ENCODE results near the gene MAN2C1.
"Not testable (repeated sequence)": the region's sequence is repeated elsewhere in the genome, so short reads cannot be mapped to it uniquely, and the experiment has no call there.

The MAN2C1 gene

GRCh38 chr15:75347222-75348033, 21.0 kb downstream of the MAN2C1 start:
- no peak for TF ChIP-seq CTCF (IDR thresholded peaks at IDR 0.05; ENCODE audit: low read depth, low read length, missing control alignments)
- no peak for DNase-seq (ENCODE audit: low read depth)
- H3K4me3 ChIP-seq (ENCODE audit: low read depth, low read length): peak overlapping the region; percentile 51

GRCh38 chr15:75346796-75347221, 21.6 kb downstream of the MAN2C1 start, which contains the start of gene NEIL1:
TSS of gene NEIL1 (plus strand) at chr15:75347039. CDS start at chr15:75348906, 1,867 bp downstream.
- no peak for TF ChIP-seq CTCF (IDR thresholded peaks at IDR 0.05; ENCODE audit: low read depth, low read length, missing control alignments)
- H3K4me3 ChIP-seq (ENCODE audit: low read depth, low read length): peak within 1 kb of the TSS; percentile 51
- no peak for DNase-seq (ENCODE audit: low read depth)

- H3K4me3 ChIP-seq (ENCODE audit: low read depth, low read length); DNase-seq (ENCODE audit: low read depth): not testable (repeated sequence)
These were observed 24.5 kb downstream of the MAN2C1 start for GRCh38 chr15:75343953-75344352.

GRCh38 chr15:75342221-75342620, 26.2 kb downstream of the MAN2C1 start:
- no peak for TF ChIP-seq CTCF (IDR thresholded peaks at IDR 0.05; ENCODE audit: low read depth, low read length, missing control alignments)
- DNase-seq (ENCODE audit: low read depth): no peak
- H3K4me3 ChIP-seq (ENCODE audit: low read depth, low read length): no peak overlapping the region

GRCh38 chr15:75339531-75340240, 28.7 kb downstream of the MAN2C1 start:
- no peak for TF ChIP-seq CTCF (IDR thresholded peaks at IDR 0.05; ENCODE audit: low read depth, low read length, missing control alignments)
- DNase-seq (ENCODE audit: low read depth): no peak
- no peak overlapping the region for H3K4me3 ChIP-seq (ENCODE audit: low read depth, low read length)

- DNase-seq (ENCODE audit: low read depth): no peak
- no peak for TF ChIP-seq CTCF (IDR thresholded peaks at IDR 0.05; ENCODE audit: low read depth, low read length, missing control alignments)
- no peak overlapping the region for H3K4me3 ChIP-seq (ENCODE audit: low read depth, low read length)
These were observed 29.7 kb downstream of the MAN2C1 start for GRCh38 chr15:75338661-75339240.

GRCh38 chr15:75335705-75336355, 32.6 kb downstream of the MAN2C1 start, which contains the start of gene COMMD4:
TSS of gene COMMD4 (plus strand) at chr15:75336063. CDS start at chr15:75336090, 27 bp downstream.
- peak within 1 kb of the TSS; percentile 90 for H3K4me3 ChIP-seq (ENCODE audit: low read depth, low read length)
- no peak for TF ChIP-seq CTCF (IDR thresholded peaks at IDR 0.05; ENCODE audit: low read depth, low read length, missing control alignments)
- DNase-seq (ENCODE audit: low read depth): peak; percentile 68

Measured in GM12864 (cell line).